Heart left ventricle (tissue), 13 donors: Measurements from ENCODE around the gene EFHD2.
"Not testable (repeated sequence)": the region's sequence is repeated elsewhere in the genome, so short reads cannot be mapped to it uniquely, and the experiment has no call there.

Source experiments
- POLR2A ChIP-seq, 2 donors: fragments of 450-650 bp; IDR thresholded peaks; one replicate each; pipeline ENCODE4 v1.6.1; 2017; ENCODE audit warnings: antibody characterized with exemption in 2 of 2, mild to moderate bottlenecking in 2 of 2, moderate library complexity in 2 of 2
- TF ChIP-seq, protein P1 (sequence below), 12 donors: fragments of 200-600 bp; sonication (generic) in 4 of 12; IDR thresholded peaks; one replicate each; pipeline versions ENCODE4 v1.5.0 to v1.8.0; 2018 to 2022; ENCODE audit warnings: antibody characterized with exemption in 12 of 12, mild to moderate bottlenecking in 5 of 12
- donor health status: ischemic (EF 13 %, LVEDD 7.1; RV severe dilation, severe dysfunction).
- donor health status: DM: no; HTN: yes; CAD: no.
- donor health status: DM: no; HTN: no; CAD: no.
- donor health status: ischemic (EF 25% LVEDD 6.9; RV normal size, moderate dysfunction).
- donor health status: ischemic (EF 25% LVEDD 5.7; RV mildly dilated, moderate dysfunction).
- donor health status: ischemic (EF 35%, LVEDD 5.7; RV mildly dilated, moderate dysfunction).
- donor health status: nonischemic (EF 11% LVEDD 7.7; RV severe dilation, severe dysfunction).
- donor health status: DM: yes; HTN: yes; CAD: no.
- donor health status: PGD.
- donor health status: ischemic (EF 29% LVEDD 5.4; RV normal size, mild dysfunction).
- donor health status: nonischemic (EF 23%, LVEDD 6.1; RV moderate dilation, normal function).

DNA sequence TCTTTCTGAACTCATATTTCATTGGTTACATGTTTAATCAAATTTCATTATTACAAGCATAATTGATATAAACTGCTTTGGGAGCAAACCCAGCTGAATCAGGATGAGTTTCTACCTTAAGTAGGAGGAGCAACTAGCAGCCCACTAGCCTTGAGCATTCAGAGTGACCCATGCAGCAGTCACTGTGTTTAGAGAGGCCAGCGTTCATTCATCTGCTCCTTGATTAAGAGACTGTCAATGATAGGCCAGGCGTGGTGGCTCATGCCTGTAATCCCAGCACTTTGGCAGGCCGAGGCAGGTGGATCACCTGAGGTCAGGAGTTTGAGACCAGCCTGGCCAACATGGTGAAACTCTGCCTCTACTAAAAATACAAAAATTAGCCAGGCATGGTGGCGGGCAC is 48.7 kb downstream of the EFHD2 start:
- TF ChIP-seq, protein P1, sequence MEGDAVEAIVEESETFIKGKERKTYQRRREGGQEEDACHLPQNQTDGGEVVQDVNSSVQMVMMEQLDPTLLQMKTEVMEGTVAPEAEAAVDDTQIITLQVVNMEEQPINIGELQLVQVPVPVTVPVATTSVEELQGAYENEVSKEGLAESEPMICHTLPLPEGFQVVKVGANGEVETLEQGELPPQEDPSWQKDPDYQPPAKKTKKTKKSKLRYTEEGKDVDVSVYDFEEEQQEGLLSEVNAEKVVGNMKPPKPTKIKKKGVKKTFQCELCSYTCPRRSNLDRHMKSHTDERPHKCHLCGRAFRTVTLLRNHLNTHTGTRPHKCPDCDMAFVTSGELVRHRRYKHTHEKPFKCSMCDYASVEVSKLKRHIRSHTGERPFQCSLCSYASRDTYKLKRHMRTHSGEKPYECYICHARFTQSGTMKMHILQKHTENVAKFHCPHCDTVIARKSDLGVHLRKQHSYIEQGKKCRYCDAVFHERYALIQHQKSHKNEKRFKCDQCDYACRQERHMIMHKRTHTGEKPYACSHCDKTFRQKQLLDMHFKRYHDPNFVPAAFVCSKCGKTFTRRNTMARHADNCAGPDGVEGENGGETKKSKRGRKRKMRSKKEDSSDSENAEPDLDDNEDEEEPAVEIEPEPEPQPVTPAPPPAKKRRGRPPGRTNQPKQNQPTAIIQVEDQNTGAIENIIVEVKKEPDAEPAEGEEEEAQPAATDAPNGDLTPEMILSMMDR (IDR thresholded peaks at IDR 0.05), result not testable (repeated sequence)
- not testable (repeated sequence) for TF ChIP-seq POLR2A (IDR thresholded peaks at IDR 0.05)
